Measurements from ENCODE around the gene FMO3. TPM values are rescaled to one million over a fixed set of nuclear protein-coding genes. Genes with fewer than 3 reads are reported as not detected.

Gene FMO3
- total RNA-seq, 1 experiment from 2014 or later = 0.12 TPM

GRCh38 chr1:171127501-171127900 lies 36.8 kb downstream of the FMO3 start:
- Histone ChIP-seq H3K27ac (ENCODE audit: low read depth, low read length) (no peak overlapping the region), H3K9me2 (ENCODE audit: insufficient read depth) (no peaks in the 10 kb centered on the region), H3K36me3 (ENCODE audit: control insufficient read depth in 1 of 2, insufficient read depth in 2 of 2, low read length in 2 of 2) (no peaks in the 10 kb centered on the region), H3K9ac (ENCODE audit: low read length) (no peak overlapping the region), H2AFZ (ENCODE audit: low read depth, low read length, poor library complexity, severe bottlenecking) (no peak overlapping the region), H3K79me2 (ENCODE audit: insufficient read depth, low read length) (no peaks in the 10 kb centered on the region), H3K27me3 (ENCODE audit: insufficient read depth, low read length) (no peaks in the 10 kb centered on the region), H4K20me1 (ENCODE audit: insufficient read depth) (no peaks in the 10 kb centered on the region), H3K4me2 (ENCODE audit: low read length) (no peak overlapping the region), H3K4me1 (ENCODE audit: control insufficient read depth in 1 of 2, insufficient read depth in 2 of 2, low read length in 2 of 2) (no peaks in the 10 kb centered on the region), H3K9me3 (ENCODE audit: control insufficient read depth in 1 of 2, insufficient read depth in 1 of 2, low read depth in 1 of 2, low read length in 2 of 2) (no peaks in the 10 kb centered on the region), H3K4me3 (replicated peaks in 1 of 2; ENCODE audit: low read depth in 1 of 2, low read length in 2 of 2) (no peak overlapping the region)
- BruUV-seq (replicated peaks) = no TSS peak
- ChIA-PET POLR2A (no interaction called here), CTCF (no interaction called here), RAD21 (ENCODE audit: low non-redundant PET in 1 of 2, low total read pairs in 2 of 2, uncharacterized antibody in 2 of 2, unreplicated experiment in 2 of 2) (no interaction called here)
- no peak for ATAC-seq
- DNase-seq (ENCODE audit: low read depth, low spot score) = no peak
- TF ChIP-seq, protein P1, sequence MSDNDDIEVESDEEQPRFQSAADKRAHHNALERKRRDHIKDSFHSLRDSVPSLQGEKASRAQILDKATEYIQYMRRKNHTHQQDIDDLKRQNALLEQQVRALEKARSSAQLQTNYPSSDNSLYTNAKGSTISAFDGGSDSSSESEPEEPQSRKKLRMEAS (IDR thresholded peaks at IDR 0.05) = no peak
- no peak for TF ChIP-seq SRF (IDR thresholded peaks at IDR 0.05; ENCODE audit: low read depth)
- TF ChIP-seq ELF1 (IDR thresholded peaks at IDR 0.05; ENCODE audit: borderline replicate concordance, low read depth) = no peak
- no peak for TF ChIP-seq CTCF (IDR thresholded peaks at IDR 0.05 in 2 of 3, conservative IDR thresholded peaks at IDR 0.05 in 1 of 3; ENCODE audit: borderline replicate concordance in 1 of 3, insufficient read depth in 1 of 3, low read depth in 2 of 3, low read length in 2 of 3)
- no peak for TF ChIP-seq FOSL1 (IDR thresholded peaks at IDR 0.05; ENCODE audit: low read depth)
- TF ChIP-seq, protein P2, sequence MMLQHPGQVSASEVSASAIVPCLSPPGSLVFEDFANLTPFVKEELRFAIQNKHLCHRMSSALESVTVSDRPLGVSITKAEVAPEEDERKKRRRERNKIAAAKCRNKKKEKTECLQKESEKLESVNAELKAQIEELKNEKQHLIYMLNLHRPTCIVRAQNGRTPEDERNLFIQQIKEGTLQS (IDR thresholded peaks at IDR 0.05) = no peak
- no peak for TF ChIP-seq ZFX (IDR thresholded peaks at IDR 0.05)
- no peak for TF ChIP-seq POLR2A (IDR thresholded peaks at IDR 0.05; ENCODE audit: borderline replicate concordance, extremely low read depth, insufficient read depth, insufficient read length)
- no peak for TF ChIP-seq POLR2AphosphoS5 (IDR thresholded peaks at IDR 0.05; ENCODE audit: low read depth, low read length)
- TF ChIP-seq CEBPB (IDR thresholded peaks at IDR 0.05; ENCODE audit: low read depth) = no peak
- intact Hi-C loops (cut with micrococcal nuclease) = no loop called here

All from HCT116 (cell line).